Ovary (tissue), 3 donors: Measurements from ENCODE around the gene BBS12.

Source experiments
- CTCF ChIP-seq, 3 donors: fragments of 450-650 bp in 2 of 3; fragments of 200-600 bp in 1 of 3; IDR thresholded peaks; one replicate each; pipeline versions ENCODE4 v1.5.1 to v1.8.0; 2016 to 2022; ENCODE audit warnings: antibody characterized with exemption in 3 of 3, mild to moderate bottlenecking in 1 of 3
- EP300 ChIP-seq: sonication (generic); formaldehyde crosslinking; IDR thresholded peaks from one replicate; pipeline ENCODE4 v1.6.1; 2017; ENCODE audit warnings: antibody characterized with exemption
- POLR2A ChIP-seq: fragments of 450-650 bp; IDR thresholded peaks from one replicate; pipeline ENCODE4 v1.6.1; 2017; ENCODE audit warnings: antibody characterized with exemption, mild to moderate bottlenecking, moderate library complexity
- donor health status: DM: no; HTN: no; CAD: no.

GRCh38 chr4:122687531-122688061 is 44.9 kb upstream of the BBS12 start:
- no peak for TF ChIP-seq CTCF (IDR thresholded peaks at IDR 0.05)
- TF ChIP-seq EP300 = no peak
- TF ChIP-seq POLR2A = no peak
